ENCODE measurements around the gene TBC1D19.

The TBC1D19 gene

DNA sequence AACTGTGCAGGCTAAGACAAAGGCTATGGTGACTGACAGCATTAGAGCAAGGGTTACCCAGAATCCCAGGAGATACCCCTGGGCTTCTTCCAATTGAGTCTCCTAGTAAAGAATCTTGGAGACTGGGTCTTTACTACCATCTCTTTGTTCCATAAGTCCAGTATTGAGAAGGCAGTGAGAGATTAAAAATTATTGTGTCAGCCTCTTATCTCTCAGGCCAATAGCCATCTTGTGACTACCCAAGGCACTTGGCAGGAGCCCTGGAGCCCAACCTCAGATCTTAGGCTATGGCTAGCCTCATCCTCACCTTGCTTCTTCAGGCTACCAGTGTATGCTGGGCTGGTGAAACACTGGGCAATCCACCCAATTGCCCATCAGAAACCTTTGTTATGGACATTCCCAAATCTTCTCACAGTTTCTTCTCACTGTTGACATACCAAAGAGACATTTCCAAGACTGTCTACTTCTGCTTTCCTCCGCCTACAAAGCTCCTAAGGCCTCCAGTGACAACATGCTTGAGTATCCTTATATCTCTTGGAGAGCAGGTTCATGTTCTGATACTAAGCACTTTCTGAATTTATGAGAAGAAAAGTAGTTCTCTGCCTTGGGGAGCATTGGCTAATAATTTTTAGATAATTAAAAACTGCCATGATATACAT is 200.5 kb downstream of the TBC1D19 start:
- TF ChIP-seq, protein P1, sequence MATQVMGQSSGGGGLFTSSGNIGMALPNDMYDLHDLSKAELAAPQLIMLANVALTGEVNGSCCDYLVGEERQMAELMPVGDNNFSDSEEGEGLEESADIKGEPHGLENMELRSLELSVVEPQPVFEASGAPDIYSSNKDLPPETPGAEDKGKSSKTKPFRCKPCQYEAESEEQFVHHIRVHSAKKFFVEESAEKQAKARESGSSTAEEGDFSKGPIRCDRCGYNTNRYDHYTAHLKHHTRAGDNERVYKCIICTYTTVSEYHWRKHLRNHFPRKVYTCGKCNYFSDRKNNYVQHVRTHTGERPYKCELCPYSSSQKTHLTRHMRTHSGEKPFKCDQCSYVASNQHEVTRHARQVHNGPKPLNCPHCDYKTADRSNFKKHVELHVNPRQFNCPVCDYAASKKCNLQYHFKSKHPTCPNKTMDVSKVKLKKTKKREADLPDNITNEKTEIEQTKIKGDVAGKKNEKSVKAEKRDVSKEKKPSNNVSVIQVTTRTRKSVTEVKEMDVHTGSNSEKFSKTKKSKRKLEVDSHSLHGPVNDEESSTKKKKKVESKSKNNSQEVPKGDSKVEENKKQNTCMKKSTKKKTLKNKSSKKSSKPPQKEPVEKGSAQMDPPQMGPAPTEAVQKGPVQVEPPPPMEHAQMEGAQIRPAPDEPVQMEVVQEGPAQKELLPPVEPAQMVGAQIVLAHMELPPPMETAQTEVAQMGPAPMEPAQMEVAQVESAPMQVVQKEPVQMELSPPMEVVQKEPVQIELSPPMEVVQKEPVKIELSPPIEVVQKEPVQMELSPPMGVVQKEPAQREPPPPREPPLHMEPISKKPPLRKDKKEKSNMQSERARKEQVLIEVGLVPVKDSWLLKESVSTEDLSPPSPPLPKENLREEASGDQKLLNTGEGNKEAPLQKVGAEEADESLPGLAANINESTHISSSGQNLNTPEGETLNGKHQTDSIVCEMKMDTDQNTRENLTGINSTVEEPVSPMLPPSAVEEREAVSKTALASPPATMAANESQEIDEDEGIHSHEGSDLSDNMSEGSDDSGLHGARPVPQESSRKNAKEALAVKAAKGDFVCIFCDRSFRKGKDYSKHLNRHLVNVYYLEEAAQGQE (IDR thresholded peaks at IDR 0.05; ENCODE audit: insufficient read depth in 1 of 2, low read depth in 2 of 2, low read length in 2 of 2): no peak
- TF ChIP-seq FOXP2 (optimal IDR thresholded peaks at IDR 0.05; ENCODE audit: borderline replicate concordance, extremely low read depth, extremely low read length, insufficient read depth): no peak
- TF ChIP-seq POLR2AphosphoS5 (IDR thresholded peaks at IDR 0.05; ENCODE audit: low read depth, low read length): no peak
- no peak for TF ChIP-seq TAF1 (IDR thresholded peaks at IDR 0.05; ENCODE audit: borderline replicate concordance, insufficient read depth, low read length)
- no peak for TF ChIP-seq SIN3A (IDR thresholded peaks at IDR 0.05; ENCODE audit: borderline replicate concordance, insufficient read depth, low read length)

DNA sequence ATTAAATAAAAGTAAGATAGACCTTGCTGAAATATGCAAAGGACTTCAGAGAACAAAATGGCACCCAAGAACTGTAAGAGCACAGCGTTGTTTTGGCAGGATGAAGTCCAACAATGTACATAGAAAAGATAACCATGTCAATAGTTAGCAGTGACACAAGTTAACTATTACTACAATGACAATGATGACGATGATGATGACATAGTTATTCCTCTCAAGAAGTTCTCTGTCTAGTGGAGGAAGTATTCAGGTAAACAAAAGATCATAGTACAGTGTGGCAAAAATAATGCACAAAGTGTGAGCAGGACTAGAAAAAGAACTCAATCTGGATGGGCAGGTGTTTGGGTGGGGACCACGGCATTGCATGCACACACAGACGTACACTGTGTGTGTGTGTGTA is 201.4 kb downstream of the TBC1D19 start:
- TF ChIP-seq FOXP2 (optimal IDR thresholded peaks at IDR 0.05; ENCODE audit: borderline replicate concordance, extremely low read depth, extremely low read length, insufficient read depth): no peak
- TF ChIP-seq TAF1 (IDR thresholded peaks at IDR 0.05; ENCODE audit: borderline replicate concordance, insufficient read depth, low read length): no peak
- no peak for TF ChIP-seq SIN3A (IDR thresholded peaks at IDR 0.05; ENCODE audit: borderline replicate concordance, insufficient read depth, low read length)
- TF ChIP-seq, protein P1 (IDR thresholded peaks at IDR 0.05; ENCODE audit: insufficient read depth in 1 of 2, low read depth in 2 of 2, low read length in 2 of 2): no peak

DNA sequence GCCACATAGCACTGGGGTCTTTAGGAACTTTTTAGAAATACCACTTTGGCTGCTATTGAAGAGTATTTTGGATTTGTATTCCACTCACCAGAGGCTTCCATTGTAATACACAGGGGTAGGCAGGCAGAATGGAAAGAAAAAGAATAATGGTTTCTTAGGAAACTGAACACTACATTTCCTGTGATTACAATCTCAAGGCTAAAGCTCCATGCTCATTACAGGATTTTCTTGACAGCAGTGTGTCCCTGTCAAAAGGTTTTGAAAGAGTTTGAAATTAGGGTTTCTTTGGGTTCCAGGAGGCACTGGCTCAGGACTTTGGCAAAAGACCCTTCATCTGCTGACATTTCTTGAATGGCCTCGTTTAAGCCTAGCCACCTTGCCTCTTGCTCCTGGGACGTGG is 201.9 kb downstream of the TBC1D19 start:
- TF ChIP-seq, protein P1 (IDR thresholded peaks at IDR 0.05; ENCODE audit: insufficient read depth in 1 of 2, low read depth in 2 of 2, low read length in 2 of 2): no peak
- no peak for TF ChIP-seq SIN3A (IDR thresholded peaks at IDR 0.05; ENCODE audit: borderline replicate concordance, insufficient read depth, low read length)
- no peak for TF ChIP-seq FOXP2 (optimal IDR thresholded peaks at IDR 0.05; ENCODE audit: borderline replicate concordance, extremely low read depth, extremely low read length, insufficient read depth)
- TF ChIP-seq POLR2AphosphoS5 (IDR thresholded peaks at IDR 0.05; ENCODE audit: low read depth, low read length): no peak
- no peak for TF ChIP-seq TAF1 (IDR thresholded peaks at IDR 0.05; ENCODE audit: borderline replicate concordance, insufficient read depth, low read length)

DNA sequence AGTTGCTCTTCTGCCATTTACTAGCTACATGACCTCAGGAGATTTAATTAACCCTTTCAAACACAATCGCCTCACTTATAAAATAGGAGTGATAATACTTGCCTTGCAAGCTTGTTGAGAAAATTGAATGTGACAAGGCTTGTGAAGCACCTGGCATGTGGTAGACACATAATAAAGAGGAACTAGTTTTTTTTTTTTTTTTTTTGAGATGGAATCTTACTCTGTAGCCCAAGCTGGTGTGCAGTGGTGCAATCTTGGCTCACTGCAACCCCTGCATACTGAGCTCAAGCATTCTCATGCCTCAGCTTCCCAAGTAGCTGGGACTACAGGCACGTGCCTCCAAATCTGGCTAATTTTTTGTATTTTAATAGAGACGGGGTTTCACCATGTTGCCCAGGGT is 203.0 kb downstream of the TBC1D19 start:
- TF ChIP-seq TAF1 (IDR thresholded peaks at IDR 0.05; ENCODE audit: borderline replicate concordance, insufficient read depth, low read length) (no peak), POLR2AphosphoS5 (IDR thresholded peaks at IDR 0.05; ENCODE audit: low read depth, low read length) (no peak)
- TF ChIP-seq, protein P1 (IDR thresholded peaks at IDR 0.05; ENCODE audit: insufficient read depth in 1 of 2, low read depth in 2 of 2, low read length in 2 of 2): no peak

Data from PFSK-1 (cell line).